Loucy (cell line): ENCODE results near the gene FOXP1.

Experiments
- H2AFZ ChIP-seq: fragments of 200-600 bp; sonication (generic); 2 replicates; pipeline ENCODE4 v1.6.0; 2016; ENCODE audit warnings: antibody characterized with exemption, mild to moderate bottlenecking, low read length, moderate library complexity
- H3F3A ChIP-seq: fragments of 200-600 bp; 2 replicates; pipeline ENCODE4 v1.6.0; 2016; ENCODE audit warnings: antibody characterized with exemption, low read depth, mild to moderate bottlenecking
- H3K27me3 ChIP-seq: fragments of 200-600 bp; sonication (generic); 2 replicates; pipeline ENCODE4 v1.6.1; 2014; ENCODE audit warnings: low read length, mild to moderate bottlenecking; ENCODE audit not compliant: insufficient read depth, poor library complexity, severe bottlenecking
- H3K36me3 ChIP-seq: fragments of 200-600 bp; sonication (generic); 2 replicates; pipeline ENCODE4 v1.6.1; 2016; ENCODE audit warnings: low read length; ENCODE audit not compliant: insufficient read depth
- H3K4me1 ChIP-seq: fragments of 200-600 bp; sonication (generic); 2 replicates; pipeline ENCODE4 v1.5.1; 2014; ENCODE audit warnings: low read length, mild to moderate bottlenecking; ENCODE audit not compliant: insufficient read depth, poor library complexity, severe bottlenecking
- H3K4me2 ChIP-seq: fragments of 200-600 bp; sonication (generic); 2 replicates; pipeline ENCODE4 v1.6.0; 2014; ENCODE audit warnings: antibody characterized with exemption, low read length, low read depth, mild to moderate bottlenecking; ENCODE audit not compliant: poor library complexity, severe bottlenecking
- H3K4me3 ChIP-seq: fragments of 200-600 bp; sonication (generic); 2 replicates; pipeline ENCODE4 v1.5.1; 2014; ENCODE audit warnings: low read length, mild to moderate bottlenecking, mixed read lengths; ENCODE audit not compliant: poor library complexity, severe bottlenecking
- H3K79me2 ChIP-seq: fragments of 200-600 bp; sonication (generic); 2 replicates; pipeline ENCODE4 v1.6.1; 2014; ENCODE audit warnings: low read length; ENCODE audit not compliant: insufficient read depth
- H3K9ac ChIP-seq: fragments of 200-600 bp; sonication (generic); 2 replicates; pipeline ENCODE4 v1.6.0; 2014; ENCODE audit warnings: mild to moderate bottlenecking, low read depth, low read length, moderate library complexity; ENCODE audit not compliant: poor library complexity, severe bottlenecking
- H3K9me2 ChIP-seq: fragments of 200-600 bp; sonication (generic); replicated peaks from 2 replicates; pipeline ENCODE4 v1.6.1; 2016; ENCODE audit warnings: low read depth, low read length, mixed read lengths
- H3K9me3 ChIP-seq: fragments of 200-600 bp; sonication (generic); 2 replicates; pipeline ENCODE4 v1.6.1; 2014; ENCODE audit warnings: mild to moderate bottlenecking, antibody characterized with exemption, low read length, low read depth; ENCODE audit not compliant: insufficient read depth
- H4K20me1 ChIP-seq: fragments of 200-600 bp; sonication (generic); 2 replicates; pipeline ENCODE4 v1.6.0; 2014; ENCODE audit warnings: antibody characterized with exemption, low read length, mild to moderate bottlenecking; ENCODE audit not compliant: insufficient read depth, poor library complexity, severe bottlenecking
- CTCF ChIP-seq: fragments of 200-600 bp; sonication (generic); conservative IDR thresholded peaks from 2 replicates; pipeline ENCODE4 v1.5.1; 2014; ENCODE audit warnings: mild to moderate bottlenecking, antibody characterized with exemption, low read length
- EZH2phosphoT487 ChIP-seq: fragments of 200-600 bp; IDR thresholded peaks from 2 replicates; pipeline ENCODE4 v1.6.1; 2018; ENCODE audit warnings: antibody characterized with exemption, mild to moderate bottlenecking, moderate library complexity, borderline replicate concordance

FOXP1 gene

GRCh38 chr3:71582612-71583565 is 639 bp downstream of the FOXP1 start:
- peaks cover 58% of the 10 kb centered on the region for H3K79me2 ChIP-seq
- H3K9ac ChIP-seq = peak overlapping the region; percentile 98
- H3K4me1 ChIP-seq = peaks cover 56% of the 10 kb centered on the region
- peak overlapping the region; percentile 98 for H3K4me2 ChIP-seq
- no peaks in the 10 kb centered on the region for H3K9me3 ChIP-seq
- H3K36me3 ChIP-seq = no peaks in the 10 kb centered on the region
- no peak for TF ChIP-seq CTCF
- TF ChIP-seq EZH2phosphoT487 = no peak
- peaks cover 22% of the 10 kb centered on the region for H3F3A ChIP-seq
- H2AFZ ChIP-seq = peak overlapping the region; percentile 84
- H3K4me3 ChIP-seq = peak overlapping the region; percentile 94
- H4K20me1 ChIP-seq = peaks cover 24% of the 10 kb centered on the region
- no peaks in the 10 kb centered on the region for H3K9me2 ChIP-seq
- H3K27me3 ChIP-seq = no peaks in the 10 kb centered on the region

- Histone ChIP-seq H3K4me1 (peaks cover 64% of the 10 kb centered on the region), H3K9ac (peak overlapping the region; percentile 98), H4K20me1 (peaks cover 31% of the 10 kb centered on the region), H3K27me3 (no peaks in the 10 kb centered on the region), H3K4me2 (peak overlapping the region; percentile 98), H3K9me2 (no peaks in the 10 kb centered on the region), H3K36me3 (no peaks in the 10 kb centered on the region), H3K4me3 (peak overlapping the region; percentile 94), H3K9me3 (no peaks in the 10 kb centered on the region), H3F3A (peaks cover 22% of the 10 kb centered on the region), H2AFZ (peak overlapping the region; percentile 84), H3K79me2 (peaks cover 65% of the 10 kb centered on the region)
- TF ChIP-seq CTCF = no peak
- TF ChIP-seq EZH2phosphoT487 = no peak
These were observed 1.4 kb downstream of the FOXP1 start for GRCh38 chr3:71582036-71582611.

- Histone ChIP-seq H3K4me1 (peaks cover 69% of the 10 kb centered on the region), H3K4me2 (peak overlapping the region; percentile 98), H3K4me3 (peak overlapping the region; percentile 94), H3K27me3 (no peaks in the 10 kb centered on the region), H2AFZ (peak overlapping the region; percentile 84), H4K20me1 (peaks cover 32% of the 10 kb centered on the region), H3K9me3 (no peaks in the 10 kb centered on the region), H3K9me2 (no peaks in the 10 kb centered on the region), H3K9ac (peak overlapping the region; percentile 98), H3F3A (peaks cover 22% of the 10 kb centered on the region), H3K36me3 (no peaks in the 10 kb centered on the region), H3K79me2 (peaks cover 71% of the 10 kb centered on the region)
- TF ChIP-seq EZH2phosphoT487 (no peak), CTCF (no peak)
These were observed 2.0 kb downstream of the FOXP1 start for GRCh38 chr3:71581457-71582035.
